HG03457 (cell line): Measurements from ENCODE around the gene PIK3R3.
"Not testable (repeated sequence)": the region's sequence is repeated elsewhere in the genome, so short reads cannot be mapped to it uniquely, and the experiment has no call there.

Experiments used
- ATAC-seq: cut with Tn5 transposase; IDR thresholded peaks from one replicate; pipeline ENCODE4 v1.9.1; 2021; ENCODE audit warnings: moderate number of reproducible peaks; ENCODE audit not compliant: unreplicated experiment

PIK3R3 gene

GRCh38 chr1:46113948-46114347 lies 18.5 kb downstream of the PIK3R3 start:
- ATAC-seq, result no peak

DNA sequence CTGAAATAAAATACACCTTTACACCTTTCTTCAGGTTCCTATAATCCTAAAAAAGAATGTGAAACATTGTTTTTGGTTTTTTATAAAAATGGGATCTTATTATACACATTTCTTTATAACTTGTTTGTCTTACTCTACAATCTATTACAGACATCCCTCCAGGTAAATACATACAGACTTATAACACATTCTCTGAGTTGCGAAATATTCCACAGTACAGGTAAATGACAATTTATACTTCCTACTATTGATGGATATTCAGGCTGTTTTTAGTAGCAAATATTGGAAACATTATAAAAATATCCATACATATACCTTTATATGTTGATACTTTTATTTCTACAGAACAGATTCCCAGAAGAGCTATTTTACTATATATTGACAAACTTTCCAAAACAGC lies 20.3 kb downstream of the PIK3R3 start:
- ATAC-seq, result no peak

DNA sequence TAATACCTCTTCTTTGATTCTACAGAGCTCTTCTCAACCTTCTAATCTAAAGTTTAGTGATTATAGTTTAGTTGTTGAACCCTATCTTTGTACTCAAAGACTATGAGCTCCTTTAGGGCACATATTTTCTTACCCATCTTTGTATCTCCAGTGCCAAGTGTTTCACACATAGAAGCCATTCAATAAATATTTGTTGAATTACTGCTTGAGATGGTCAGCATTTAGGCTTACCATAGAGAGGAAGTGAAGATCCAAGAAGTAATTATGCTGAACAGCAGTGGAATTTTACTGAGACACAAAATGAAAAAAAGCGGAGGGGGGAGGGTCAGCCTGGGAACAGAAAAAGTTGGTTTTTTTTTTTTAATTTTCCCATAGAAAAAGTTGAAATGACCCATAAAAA lies 21.9 kb downstream of the PIK3R3 start:
- no peak for ATAC-seq

GRCh38 chr1:46102769-46103476 lies 29.5 kb downstream of the PIK3R3 start:
- ATAC-seq, result no peak

- no peak for ATAC-seq
These were observed 33.2 kb downstream of the PIK3R3 start for GRCh38 chr1:46099215-46099614.

- no peak for ATAC-seq
These were observed 34.3 kb downstream of the PIK3R3 start for GRCh38 chr1:46098027-46098712.

- ATAC-seq, result no peak
These were observed 35.3 kb downstream of the PIK3R3 start for GRCh38 chr1:46097149-46097472.

DNA sequence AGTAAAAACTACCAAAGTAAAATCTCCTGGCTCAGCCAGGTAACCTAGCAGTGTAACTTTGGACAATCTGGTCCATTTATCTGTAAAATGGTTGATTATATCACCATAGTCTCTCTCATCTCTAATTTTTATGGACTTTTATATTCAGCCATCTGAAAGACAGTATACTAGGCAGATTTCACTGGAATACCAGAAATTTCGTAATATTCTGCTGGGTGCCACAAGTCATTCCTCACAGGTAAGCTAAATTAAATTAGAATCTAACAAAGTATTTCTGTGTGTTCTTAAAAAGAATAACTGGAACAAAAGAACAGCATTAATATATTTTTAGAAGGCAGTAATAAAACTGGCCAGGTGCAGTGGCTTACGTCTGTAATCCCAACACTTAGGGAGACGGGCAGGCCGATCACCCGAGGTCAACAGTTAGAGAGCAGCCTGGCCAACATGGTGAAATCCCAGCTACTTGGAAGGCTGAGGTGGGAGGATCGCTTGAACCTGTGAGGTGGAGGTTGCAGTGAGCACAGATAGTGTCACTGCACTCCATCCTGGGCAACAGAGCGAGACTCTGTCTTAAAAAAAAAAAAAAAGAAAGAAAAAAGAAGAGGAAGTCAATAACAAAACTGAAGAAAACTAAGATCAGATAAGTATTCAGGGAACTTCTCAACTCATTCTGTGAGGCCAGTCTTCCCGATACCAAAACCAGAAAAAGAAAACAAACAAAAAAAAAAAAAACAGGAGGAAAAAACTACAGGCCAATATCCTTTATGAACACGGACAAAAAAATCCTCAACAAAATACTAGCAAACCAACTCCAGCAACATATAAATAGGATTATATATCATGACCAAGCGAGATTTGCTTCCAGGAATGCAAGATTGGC lies 35.9 kb downstream of the PIK3R3 start:
- no peak for ATAC-seq

DNA sequence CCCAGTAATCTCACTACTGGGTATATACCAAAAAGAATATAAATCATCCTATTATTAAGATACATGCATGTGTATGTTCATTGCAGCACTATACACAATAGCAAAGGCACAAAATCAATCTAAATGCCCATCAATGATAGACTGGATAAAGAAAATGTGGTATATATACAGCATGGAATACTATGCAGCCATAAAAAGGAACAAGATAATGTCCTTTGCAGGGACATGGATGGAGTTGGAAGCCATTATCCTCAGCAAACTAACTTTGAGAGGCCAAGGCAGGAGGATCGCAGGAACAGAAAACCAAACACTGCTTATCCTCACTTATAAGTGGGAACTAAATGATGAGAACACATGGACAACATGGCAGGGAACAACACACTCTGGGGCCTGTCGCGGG lies 37.3 kb downstream of the PIK3R3 start:
- ATAC-seq, result not testable (repeated sequence)

DNA sequence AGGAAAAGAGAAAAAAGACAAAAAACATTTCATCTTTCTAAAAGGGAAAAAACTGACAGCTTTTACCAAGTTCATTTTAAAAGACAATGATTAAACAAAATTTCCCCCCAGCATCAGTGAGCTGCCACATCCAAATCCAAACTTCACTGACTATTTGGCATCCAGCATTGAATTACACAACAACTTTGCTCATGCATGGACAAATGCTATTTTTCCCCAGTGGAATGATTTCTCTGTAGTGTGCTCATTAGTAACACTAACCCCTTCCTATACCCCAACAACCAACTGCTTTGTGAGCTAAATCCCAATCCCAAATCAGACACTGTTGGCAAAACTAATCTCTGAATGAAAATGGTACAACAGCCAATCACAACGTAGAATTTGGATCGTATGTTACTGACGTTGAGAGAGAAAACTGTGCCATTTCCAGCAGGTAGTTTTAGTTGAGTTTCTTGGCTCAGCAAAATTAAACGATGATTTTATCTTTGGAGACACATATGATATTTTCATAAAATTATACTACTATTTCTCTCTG lies 37.9 kb downstream of the PIK3R3 start:
- no peak for ATAC-seq

DNA sequence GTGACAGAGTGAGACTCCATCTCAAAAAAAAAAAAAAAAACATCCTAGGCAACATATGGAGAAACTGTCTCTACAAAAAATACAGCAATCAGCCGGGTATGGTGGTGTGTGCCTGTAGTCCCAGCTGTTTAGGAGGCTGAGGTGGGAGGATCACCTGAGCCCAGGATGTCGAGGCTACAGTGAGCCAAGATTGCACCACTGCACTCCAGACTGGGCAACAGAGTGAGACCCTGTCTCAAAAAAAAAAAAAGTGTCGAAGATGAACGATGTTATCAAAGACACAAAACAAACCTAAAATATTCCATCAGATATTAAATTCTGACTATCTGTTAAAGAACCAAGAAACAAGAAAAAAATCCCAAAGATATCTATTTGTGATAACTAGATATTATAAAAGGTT lies 38.6 kb downstream of the PIK3R3 start:
- ATAC-seq, result not testable (repeated sequence)

DNA sequence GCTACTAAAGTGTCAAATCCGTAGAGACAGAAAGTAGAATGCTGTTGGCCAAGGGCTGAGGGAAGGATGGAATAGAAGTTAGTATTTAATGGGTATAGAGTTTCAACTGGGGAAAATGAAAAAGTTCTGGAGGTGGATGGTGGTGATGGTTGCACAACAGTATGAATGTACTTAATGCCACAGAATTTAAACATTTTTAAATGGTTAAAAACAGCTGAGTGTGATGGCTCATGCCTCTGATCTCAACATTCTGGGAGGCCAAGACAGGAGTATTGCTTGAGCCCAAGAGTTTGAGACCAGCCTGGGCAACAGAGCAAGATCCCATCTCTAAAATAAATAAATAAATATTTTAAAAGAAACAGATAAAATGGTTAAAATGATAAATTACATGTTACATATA lies 44.5 kb downstream of the PIK3R3 start:
- no peak for ATAC-seq

- ATAC-seq, result no peak
These were observed 45.9 kb downstream of the PIK3R3 start for GRCh38 chr1:46086576-46086975.

GRCh38 chr1:46084553-46085451 lies 47.6 kb downstream of the PIK3R3 start:
- ATAC-seq, result no peak

GRCh38 chr1:46083579-46083978 lies 48.9 kb downstream of the PIK3R3 start:
- no peak for ATAC-seq

GRCh38 chr1:46081619-46082018 lies 50.8 kb downstream of the PIK3R3 start:
- no peak for ATAC-seq

- ATAC-seq, result no peak
These were observed 51.2 kb downstream of the PIK3R3 start for GRCh38 chr1:46081206-46081605.

DNA sequence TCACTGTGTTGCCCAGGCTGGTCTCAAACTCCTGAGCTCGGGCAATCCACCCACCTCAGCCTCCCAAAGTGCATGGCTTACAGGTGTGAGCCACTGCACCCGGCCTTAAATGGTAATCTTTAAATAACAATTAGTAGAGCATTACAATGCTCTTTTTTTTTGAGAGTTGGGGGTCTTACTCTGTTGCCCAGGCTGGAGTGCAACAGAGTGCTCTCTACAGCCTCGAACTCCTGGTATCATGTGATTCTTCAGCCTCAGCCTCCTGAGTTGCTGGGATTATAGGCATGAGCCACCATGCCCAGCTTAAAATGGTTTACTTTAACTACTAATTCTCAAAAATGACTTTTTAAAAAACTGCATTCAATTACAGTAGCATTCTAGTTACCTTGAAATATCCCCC lies 52.2 kb downstream of the PIK3R3 start:
- ATAC-seq, result no peak

DNA sequence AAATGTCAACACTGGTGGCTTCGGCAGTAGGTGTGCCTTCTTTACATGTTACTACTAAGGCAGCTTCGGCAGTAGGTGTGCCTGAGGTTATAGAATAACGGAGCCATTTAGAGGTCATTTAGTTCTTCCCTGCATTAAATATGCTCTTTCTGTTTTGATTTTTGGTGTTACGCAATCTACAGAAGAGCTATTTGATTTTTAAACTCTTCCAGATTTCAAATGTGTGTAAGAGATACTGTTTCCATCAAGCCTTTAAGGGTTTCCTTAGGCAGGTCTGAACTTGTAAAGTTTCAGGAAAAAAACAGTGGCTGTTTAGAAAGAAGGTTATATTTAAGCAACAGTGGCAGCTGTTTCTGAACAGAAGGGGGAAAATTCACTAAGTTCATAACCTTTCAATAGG lies 54.8 kb downstream of the PIK3R3 start:
- ATAC-seq, result no peak

GRCh38 chr1:46076343-46076742 lies 56.1 kb downstream of the PIK3R3 start:
- no peak for ATAC-seq

DNA sequence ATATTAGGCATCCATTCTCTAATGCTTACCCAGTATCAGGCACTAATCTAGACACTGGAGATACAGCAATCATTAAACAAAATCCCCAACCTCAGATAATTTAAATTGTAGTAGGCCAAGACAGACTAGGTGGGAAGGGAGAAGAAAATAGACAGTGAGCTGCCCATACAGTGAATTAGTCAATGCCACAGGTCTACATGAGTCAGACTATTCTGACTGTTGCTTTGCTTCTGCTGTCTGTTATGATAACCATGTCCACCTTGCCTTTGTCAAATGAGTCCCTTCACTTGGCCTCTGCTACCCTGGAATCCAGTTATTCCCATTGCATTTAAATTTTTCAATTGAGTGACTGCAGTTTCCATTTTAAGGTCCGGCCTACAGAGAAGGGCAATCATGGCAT lies 59.5 kb downstream of the PIK3R3 start:
- no peak for ATAC-seq
